Fibroblast of pulmonary artery (primary cell): ENCODE measurements around the gene APCDD1L.

ENCODE experiments used
- DNase-seq: peaks from one replicate; pipeline ENCODE4 v3.0.0-alpha.2; 2010; ENCODE audit warnings: low read depth
- H3K4me3 ChIP-seq: replicated peaks from 2 replicates; pipeline ENCODE4 v1.5.1; 2011; ENCODE audit warnings: low read depth, mild to moderate bottlenecking, control low read depth, low read length, moderate library complexity
- CTCF ChIP-seq: IDR thresholded peaks from 2 replicates; pipeline ENCODE4 v1.5.1; 2011; ENCODE audit warnings: mild to moderate bottlenecking, control low read depth, low read length, inconsistent platforms; ENCODE audit errors: missing control alignments

APCDD1L gene

GRCh38 chr20:58440021-58440767, 75.0 kb downstream of the APCDD1L start:
- DNase-seq: peak; percentile 37

GRCh38 chr20:58438970-58439808, 76.0 kb downstream of the APCDD1L start:
- TF ChIP-seq CTCF: no peak
- DNase-seq: no peak
- no peak overlapping the region for H3K4me3 ChIP-seq

More at GRCh38 chr20:58440021-58440767, 75.0 kb downstream of the APCDD1L start:
- H3K4me3 ChIP-seq: no peak overlapping the region
- no peak for TF ChIP-seq CTCF

GRCh38 chr20:58436868-58437645, 78.1 kb downstream of the APCDD1L start:
- H3K4me3 ChIP-seq: no peak overlapping the region
- TF ChIP-seq CTCF: no peak
- no peak for DNase-seq

GRCh38 chr20:58435237-58435636, 80.0 kb downstream of the APCDD1L start:
- no peak for DNase-seq
- no peak overlapping the region for H3K4me3 ChIP-seq
- TF ChIP-seq CTCF: no peak

GRCh38 chr20:58434326-58434725, 80.9 kb downstream of the APCDD1L start:
- no peak overlapping the region for H3K4me3 ChIP-seq
- DNase-seq: no peak
- TF ChIP-seq CTCF: no peak

GRCh38 chr20:58433759-58434158, 81.4 kb downstream of the APCDD1L start:
- DNase-seq: peak; percentile 76
- TF ChIP-seq CTCF: no peak
- no peak overlapping the region for H3K4me3 ChIP-seq
